ENCODE measurements around the gene HIRIP3. TPM values are rescaled to one million over a fixed set of nuclear protein-coding genes. Genes with fewer than 3 reads are reported as not detected.

Gene HIRIP3
- total RNA-seq, 1 donor from 2014 or later: 31.8 TPM

DNA sequence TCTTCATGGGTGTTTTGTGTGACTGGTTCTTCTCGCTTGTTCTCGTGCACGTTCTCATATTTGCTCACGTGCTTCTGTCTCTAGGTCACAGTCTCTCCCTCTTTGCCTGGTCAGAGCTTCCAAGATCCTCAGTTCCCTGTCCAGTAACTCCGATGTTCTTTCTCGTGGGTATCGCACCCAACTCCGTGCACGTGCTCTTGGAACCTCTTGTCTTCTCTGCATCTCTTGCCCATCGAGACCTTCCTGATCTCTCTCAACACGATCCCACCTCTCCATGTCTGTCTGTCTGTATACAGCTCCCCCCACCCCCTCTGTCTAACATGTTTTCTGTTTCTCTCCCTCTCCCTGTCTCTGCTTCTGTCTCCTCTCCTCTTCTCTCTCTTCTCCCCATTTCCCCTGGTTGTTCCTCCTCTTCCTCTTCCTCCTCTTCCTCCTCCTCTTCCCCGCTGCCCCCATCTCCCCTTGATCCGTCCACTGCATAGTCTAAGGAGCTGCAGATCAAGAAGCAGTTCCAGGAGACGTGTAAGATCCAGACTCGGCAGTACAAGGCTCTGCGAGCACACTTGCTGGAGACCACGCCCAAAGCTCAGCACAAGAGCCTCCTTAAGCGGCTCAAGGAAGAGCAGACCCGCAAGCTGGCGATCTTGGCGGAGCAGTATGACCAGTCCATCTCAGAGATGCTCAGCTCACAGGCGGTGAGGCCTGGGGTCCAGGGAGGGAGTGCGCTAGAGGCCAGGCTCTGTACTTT is 6.1 kb downstream of the HIRIP3 start:
- H3K4me3 Mint-ChIP-seq: peak overlapping the region; percentile 7

DNA sequence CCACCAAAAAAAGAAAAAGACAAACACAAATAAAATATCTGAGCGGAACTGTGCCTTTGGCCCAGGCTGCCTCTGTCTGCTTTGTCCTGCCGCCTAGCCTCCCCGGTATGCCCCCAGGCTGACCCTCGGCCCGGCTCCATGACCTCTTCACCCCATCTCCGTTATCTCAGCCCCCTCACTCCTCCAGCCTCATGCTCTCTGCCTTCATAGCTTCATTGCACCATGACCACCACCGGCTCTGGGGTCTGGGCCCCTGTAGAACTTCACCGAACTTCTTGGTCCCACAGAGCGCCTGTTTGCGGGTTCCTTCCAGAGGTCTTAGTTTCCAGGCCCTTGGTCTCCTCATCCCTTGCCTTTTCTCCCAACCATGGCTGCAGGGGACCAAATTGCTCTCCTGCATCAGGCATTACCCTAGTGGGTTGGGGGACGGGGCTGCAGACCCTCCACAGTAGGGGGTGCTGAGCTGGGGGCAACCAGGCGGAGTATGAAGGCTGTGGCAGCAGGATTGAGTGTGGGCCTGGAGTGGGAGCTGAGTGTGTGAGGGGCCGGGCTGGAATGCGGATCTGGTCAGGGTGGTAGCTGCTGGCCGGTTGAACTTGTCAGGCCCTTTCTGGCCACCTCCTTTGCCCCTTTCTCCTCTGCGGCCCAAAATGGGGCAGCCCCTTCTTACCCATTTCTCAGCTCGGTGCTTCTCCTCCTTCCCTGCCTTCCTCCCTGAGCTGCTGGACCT is 6.9 kb downstream of the HIRIP3 start:
- DNase-seq (ENCODE audit: low read depth, low spot score): no peak
- peaks cover 18% of the 10 kb centered on the region for H3K4me1 Mint-ChIP-seq
- peaks cover 10% of the 10 kb centered on the region for H3K36me3 Mint-ChIP-seq (ENCODE audit: low read depth)
- H3K4me3 Mint-ChIP-seq: peak overlapping the region; percentile 38
- TF ChIP-seq CTCF (conservative IDR thresholded peaks at IDR 0.05): no peak
- no peaks in the 10 kb centered on the region for H3K27me3 Mint-ChIP-seq (ENCODE audit: low read depth)
- no peaks in the 10 kb centered on the region for H3K9me3 Mint-ChIP-seq
- peak overlapping the region; percentile 14 for H3K27ac Mint-ChIP-seq (ENCODE audit: unreplicated experiment)

More for the DNA sequence above, 6.1 kb downstream of the HIRIP3 start:
- DNase-seq (ENCODE audit: low read depth, low spot score): no peak
- Mint-ChIP-seq H3K36me3 (ENCODE audit: low read depth) (peaks cover 10% of the 10 kb centered on the region), H3K4me1 (peaks cover 21% of the 10 kb centered on the region), H3K27me3 (ENCODE audit: low read depth) (no peaks in the 10 kb centered on the region), H3K9me3 (no peaks in the 10 kb centered on the region), H3K27ac (ENCODE audit: unreplicated experiment) (no peak overlapping the region)
- TF ChIP-seq CTCF (conservative IDR thresholded peaks at IDR 0.05): no peak

- no peaks in the 10 kb centered on the region for H3K9me3 Mint-ChIP-seq
- H3K36me3 Mint-ChIP-seq (ENCODE audit: low read depth): peaks cover 10% of the 10 kb centered on the region
- H3K27ac Mint-ChIP-seq (ENCODE audit: unreplicated experiment): peak overlapping the region; percentile 14
- peaks cover 18% of the 10 kb centered on the region for H3K4me1 Mint-ChIP-seq
- DNase-seq (ENCODE audit: low read depth, low spot score): no peak
- no peak overlapping the region for H3K4me3 Mint-ChIP-seq
- no peaks in the 10 kb centered on the region for H3K27me3 Mint-ChIP-seq (ENCODE audit: low read depth)
- no peak for TF ChIP-seq CTCF (conservative IDR thresholded peaks at IDR 0.05)
These were observed 7.9 kb downstream of the HIRIP3 start for GRCh38 chr16:29987371-29988085.

GRCh38 chr16:29986931-29987330 is 8.5 kb downstream of the HIRIP3 start:
- H3K9me3 Mint-ChIP-seq: no peaks in the 10 kb centered on the region
- no peaks in the 10 kb centered on the region for H3K27me3 Mint-ChIP-seq (ENCODE audit: low read depth)
- peaks cover 13% of the 10 kb centered on the region for H3K4me1 Mint-ChIP-seq
- no peak overlapping the region for H3K4me3 Mint-ChIP-seq
- peak overlapping the region; percentile 93 for H3K27ac Mint-ChIP-seq (ENCODE audit: unreplicated experiment)
- DNase-seq (ENCODE audit: low read depth, low spot score): no peak
- no peak for TF ChIP-seq CTCF (conservative IDR thresholded peaks at IDR 0.05)
- H3K36me3 Mint-ChIP-seq (ENCODE audit: low read depth): peaks cover 10% of the 10 kb centered on the region

GRCh38 chr16:29986231-29986630 is 9.2 kb downstream of the HIRIP3 start:
- Mint-ChIP-seq H3K27me3 (ENCODE audit: low read depth) (no peaks in the 10 kb centered on the region), H3K9me3 (no peaks in the 10 kb centered on the region), H3K27ac (ENCODE audit: unreplicated experiment) (no peak overlapping the region), H3K4me3 (no peak overlapping the region), H3K4me1 (peaks cover 13% of the 10 kb centered on the region), H3K36me3 (ENCODE audit: low read depth) (peaks cover 12% of the 10 kb centered on the region)
- no peak for TF ChIP-seq CTCF (conservative IDR thresholded peaks at IDR 0.05)
- DNase-seq (ENCODE audit: low read depth, low spot score): no peak

Data from neural crest cell (in vitro differentiated cells).